HG02943 (cell line): ENCODE data around the gene LSM14B.

ENCODE experiments used
- ATAC-seq: cut with Tn5 transposase; IDR thresholded peaks from one replicate; pipeline ENCODE4 v1.9.1; 2021; ENCODE audit warnings: mild to moderate bottlenecking, low read depth, moderate library complexity; ENCODE audit not compliant: unreplicated experiment

LSM14B gene

GRCh38 chr20:62178316-62179161 lies 56.3 kb downstream of the LSM14B start:
- no peak for ATAC-seq

GRCh38 chr20:62179162-62179504 lies 56.9 kb downstream of the LSM14B start:
- ATAC-seq = no peak

DNA sequence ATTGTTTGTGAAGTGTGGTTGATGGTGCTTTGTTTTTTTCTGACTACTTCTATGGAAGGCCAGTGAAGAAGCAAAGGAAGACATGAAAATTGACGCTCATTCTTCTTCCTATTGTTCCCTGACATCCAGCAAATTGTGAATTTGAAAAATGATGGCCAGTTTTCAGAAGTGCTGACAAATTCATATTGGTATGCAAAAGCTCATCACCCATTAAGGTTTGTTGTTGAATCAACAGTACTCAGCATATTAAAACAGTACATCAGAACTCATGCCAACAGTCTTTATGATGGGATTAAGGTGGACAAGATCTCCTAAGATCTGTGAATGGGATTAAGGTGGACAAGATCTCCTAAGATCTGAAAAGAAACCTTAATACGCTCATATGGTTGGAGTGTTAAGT lies 59.5 kb downstream of the LSM14B start:
- ATAC-seq = no peak

DNA sequence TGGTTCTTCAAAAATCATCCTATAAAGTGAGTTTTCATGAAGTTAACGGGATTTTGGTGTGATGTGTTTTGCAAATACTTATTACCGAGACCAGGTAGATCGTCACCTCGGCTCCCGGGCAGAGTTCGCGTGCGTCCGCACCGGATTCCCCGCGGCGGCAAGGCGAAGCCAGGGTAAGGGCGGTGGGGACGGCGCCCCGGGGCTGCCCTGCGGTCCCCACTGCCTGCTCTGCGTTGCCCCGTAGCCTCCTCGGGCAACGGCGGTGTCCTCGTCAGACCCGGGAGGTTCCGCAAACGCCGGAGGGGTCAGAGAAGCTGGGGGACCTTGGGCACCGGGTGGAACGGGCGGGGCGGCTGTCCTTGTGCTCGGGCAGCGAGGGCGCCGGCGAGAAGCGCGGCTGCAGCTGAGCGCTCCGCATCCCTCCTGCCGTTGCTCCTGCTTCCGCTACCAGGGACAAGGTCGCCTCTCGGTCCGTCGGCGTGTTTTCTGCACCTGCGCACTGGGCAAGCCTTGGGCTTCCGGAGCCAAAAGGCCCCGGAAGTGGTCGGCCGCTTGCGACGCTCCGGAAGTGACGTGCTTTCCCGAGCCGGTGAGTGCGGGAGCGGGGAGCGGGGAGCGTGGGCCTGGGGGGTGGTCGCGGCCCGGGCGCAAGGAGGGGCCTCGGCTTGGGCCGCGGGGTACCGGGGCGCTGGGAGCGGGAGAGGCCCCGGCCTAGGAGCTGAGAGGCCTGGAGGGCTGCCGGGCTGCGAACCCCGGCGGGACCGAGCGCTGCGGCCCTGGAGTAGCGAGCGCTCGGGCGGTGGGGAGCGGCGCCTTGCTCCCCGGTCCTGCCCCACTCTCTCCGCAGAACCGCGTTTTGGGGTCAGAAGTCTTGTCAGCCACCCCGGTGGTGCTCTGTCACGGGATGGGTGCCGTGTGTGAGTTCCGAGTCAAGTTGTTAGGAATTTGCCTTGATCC lies 60.5 kb downstream of the LSM14B start, which contains the start of gene MTG2:
MTG2 (plus strand) TSS at position 560 of the 957 bp plus-strand sequence. CDS start 10,393 bp downstream, outside the sequence.
- peak; percentile 95 for ATAC-seq

GRCh38 chr20:62183426-62184142 lies 61.3 kb downstream of the LSM14B start:
- no peak for ATAC-seq
